H9 (cell line): ENCODE measurements around the gene IGSF3. TPM values are rescaled to one million over a fixed set of nuclear protein-coding genes. Genes with fewer than 3 reads are reported as not detected.

Experiments used
- DNase-seq: peaks from one replicate; pipeline ENCODE4 v3.0.0-alpha.2; 2017
- H2AFZ ChIP-seq: one replicate; pipeline ENCODE4 v1.6.1; 2013; ENCODE audit warnings: mild to moderate bottlenecking, low read length, control low read depth, moderate library complexity
- H2AK5ac ChIP-seq: 2 replicates; pipeline ENCODE4 v1.6.1; 2013; ENCODE audit warnings: low read length, control low read depth, mixed read lengths; ENCODE audit not compliant: insufficient read length
- H2BK120ac ChIP-seq: one replicate; pipeline ENCODE4 v1.6.1; 2013; ENCODE audit warnings: low read depth, mild to moderate bottlenecking, low read length, control low read depth, inconsistent platforms; ENCODE audit not compliant: poor library complexity, severe bottlenecking
- H2BK12ac ChIP-seq: 2 replicates; pipeline ENCODE4 v1.6.1; 2013; ENCODE audit warnings: low read length, control low read depth, mixed read lengths, low read depth; ENCODE audit not compliant: insufficient read length
- H2BK15ac ChIP-seq: 2 replicates; pipeline ENCODE4 v1.6.1; 2013; ENCODE audit warnings: low read depth, low read length, control low read depth
- H2BK20ac ChIP-seq: one replicate; pipeline ENCODE4 v1.6.1; 2013; ENCODE audit warnings: low read depth, mild to moderate bottlenecking, low read length, control low read depth, inconsistent platforms; ENCODE audit not compliant: poor library complexity, severe bottlenecking
- H2BK5ac ChIP-seq: 2 replicates; pipeline ENCODE4 v1.6.1; 2013; ENCODE audit warnings: low read length, control low read depth, mixed read lengths; ENCODE audit not compliant: insufficient read length
- H3K14ac ChIP-seq: 2 replicates; pipeline ENCODE4 v1.6.1; 2013; ENCODE audit warnings: low read length, control low read depth; ENCODE audit not compliant: insufficient read depth
- H3K18ac ChIP-seq: 2 replicates; pipeline ENCODE4 v1.6.1; 2013; ENCODE audit warnings: low read depth, mild to moderate bottlenecking, mixed read lengths, low read length, control low read depth; ENCODE audit not compliant: insufficient read length
- H3K23ac ChIP-seq: 2 replicates; pipeline ENCODE4 v1.6.1; 2013; ENCODE audit warnings: low read length, control low read depth, mixed read lengths, low read depth; ENCODE audit not compliant: insufficient read length
- H3K23me2 ChIP-seq: 2 replicates; pipeline ENCODE4 v1.6.1; 2013; ENCODE audit warnings: low read depth, mild to moderate bottlenecking, mixed read lengths, low read length, control low read depth; ENCODE audit not compliant: insufficient read length, poor library complexity, severe bottlenecking
- H3K27ac ChIP-seq: 2 replicates; pipeline ENCODE4 v1.5.1; 2013; ENCODE audit warnings: low read length, control low read depth, mixed read lengths, low read depth; ENCODE audit not compliant: insufficient read length
- H3K27me3 ChIP-seq: 2 replicates; pipeline ENCODE4 v1.6.1; 2013; ENCODE audit warnings: low read length, control low read depth, inconsistent platforms; ENCODE audit not compliant: insufficient read depth
- H3K4ac ChIP-seq: 2 replicates; pipeline ENCODE4 v1.6.1; 2013; ENCODE audit warnings: low read depth, mild to moderate bottlenecking, control low read depth, inconsistent platforms, low read length, moderate library complexity
- H3K4me1 ChIP-seq: 2 replicates; pipeline ENCODE4 v1.6.1; 2013; ENCODE audit warnings: low read length, control low read depth, inconsistent platforms; ENCODE audit not compliant: insufficient read depth
- H3K4me2 ChIP-seq: 2 replicates; pipeline ENCODE4 v1.6.1; 2013; ENCODE audit warnings: low read length, control low read depth, mixed read lengths; ENCODE audit not compliant: insufficient read length, insufficient read depth
- H3K56ac ChIP-seq: 2 replicates; pipeline ENCODE4 v1.6.1; 2013; ENCODE audit warnings: low read depth, mild to moderate bottlenecking, mixed read lengths, low read length, control low read depth; ENCODE audit not compliant: insufficient read length
- H3K79me1 ChIP-seq: 2 replicates; pipeline ENCODE4 v1.6.1; 2013; ENCODE audit warnings: low read depth, mild to moderate bottlenecking, moderate library complexity, low read length, control low read depth, inconsistent platforms; ENCODE audit not compliant: insufficient read depth, poor library complexity, severe bottlenecking
- H3K79me2 ChIP-seq: 2 replicates; pipeline ENCODE4 v1.6.1; 2013; ENCODE audit warnings: low read length, control low read depth, inconsistent platforms; ENCODE audit not compliant: insufficient read depth
- H3K9ac ChIP-seq: 2 replicates; pipeline ENCODE4 v1.6.1; 2013; ENCODE audit warnings: low read length, control low read depth, mixed read lengths; ENCODE audit not compliant: insufficient read length; ENCODE audit errors: extremely low read depth
- H3K9me3 ChIP-seq: one replicate; pipeline ENCODE4 v1.6.1; 2013; ENCODE audit warnings: low read depth, low read length, inconsistent platforms; ENCODE audit not compliant: control insufficient read depth
- H3T11ph ChIP-seq: one replicate; pipeline ENCODE4 v1.6.1; 2013; ENCODE audit warnings: mild to moderate bottlenecking, low read length, control low read depth, inconsistent platforms
- H4K20me1 ChIP-seq: one replicate; pipeline ENCODE4 v1.6.1; 2013; ENCODE audit not compliant: control insufficient read depth, insufficient read length, insufficient read depth
- H4K5ac ChIP-seq: 2 replicates; pipeline ENCODE4 v1.6.1; 2013; ENCODE audit warnings: low read depth, mild to moderate bottlenecking, mixed read lengths, low read length, control low read depth; ENCODE audit not compliant: insufficient read length
- H4K8ac ChIP-seq: replicated peaks from 2 replicates; pipeline ENCODE4 v1.6.1; 2013; ENCODE audit warnings: low read length, control low read depth, mixed read lengths, low read depth; ENCODE audit not compliant: insufficient read length
- H4K91ac ChIP-seq: 2 replicates; pipeline ENCODE4 v1.6.1; 2013; ENCODE audit warnings: low read depth, mild to moderate bottlenecking, moderate library complexity, mixed read lengths, low read length, control low read depth; ENCODE audit not compliant: insufficient read length
- H3K27ac Mint-ChIP-seq, 3 experiments: 2 replicates in 2 of 3; 3 replicates in 1 of 3; pipeline ENCODE4 v1.8.0; 2020 to 2021; ENCODE audit warnings: mixed read lengths in 3 of 3, mild to moderate bottlenecking in 1 of 3, moderate library complexity in 1 of 3
- H3K27me3 Mint-ChIP-seq: 2 replicates; pipeline ENCODE4 v1.8.0; 2021; ENCODE audit warnings: low read depth, mild to moderate bottlenecking, moderate library complexity, mixed read lengths
- H3K36me3 Mint-ChIP-seq, 3 experiments: 2 replicates in 2 of 3; 3 replicates in 1 of 3; pipeline ENCODE4 v1.8.0; 2020 to 2021; ENCODE audit warnings: low read depth in 3 of 3, mixed read lengths in 3 of 3; ENCODE audit not compliant: insufficient read depth in 1 of 3
- H3K4me1 Mint-ChIP-seq, 2 experiments: 2 replicates each; pipeline ENCODE4 v1.8.0; 2020; ENCODE audit warnings: mixed read lengths in 2 of 2
- H3K4me3 Mint-ChIP-seq, 2 experiments: 2 replicates in 1 of 2; 3 replicates in 1 of 2; pipeline ENCODE4 v1.8.0; 2020 to 2021; ENCODE audit warnings: mild to moderate bottlenecking in 2 of 2, mixed read lengths in 2 of 2, moderate library complexity in 1 of 2
- H3K9me3 Mint-ChIP-seq, 2 experiments: 2 replicates in 1 of 2; 3 replicates in 1 of 2; pipeline ENCODE4 v1.8.0; 2020; ENCODE audit warnings: mild to moderate bottlenecking in 2 of 2, mixed read lengths in 2 of 2, moderate library complexity in 1 of 2
- WGBS: extraction: QIAGEN DNeasy Blood & Tissue Kit; methylation state at CpG from one replicate; pipeline ENCODE4 v1.1.7; 2013; ENCODE audit warnings: missing lambda C conversion rate, low lambda C conversion rate, mixed read lengths; ENCODE audit not compliant: insufficient read length; ENCODE audit errors: extremely low coverage; 5-methylcytosine and 5-hydroxymethylcytosine counted together
- total RNA-seq: library from RNA; stranded (reverse); gene quantifications from 2 replicates; pipeline ENCODE4 v1.2.1, GENCODE V29; 2021
- TF ChIP-seq, protein P1 (sequence below): fragments of 200-600 bp; sonication (generic); conservative IDR thresholded peaks from 3 replicates; pipeline ENCODE4 v1.8.0; 2021; ENCODE audit warnings: antibody characterized with exemption, mild to moderate bottlenecking

The IGSF3 gene
- total RNA-seq, 1 experiment from 2014 or later, result 19.1 TPM

DNA sequence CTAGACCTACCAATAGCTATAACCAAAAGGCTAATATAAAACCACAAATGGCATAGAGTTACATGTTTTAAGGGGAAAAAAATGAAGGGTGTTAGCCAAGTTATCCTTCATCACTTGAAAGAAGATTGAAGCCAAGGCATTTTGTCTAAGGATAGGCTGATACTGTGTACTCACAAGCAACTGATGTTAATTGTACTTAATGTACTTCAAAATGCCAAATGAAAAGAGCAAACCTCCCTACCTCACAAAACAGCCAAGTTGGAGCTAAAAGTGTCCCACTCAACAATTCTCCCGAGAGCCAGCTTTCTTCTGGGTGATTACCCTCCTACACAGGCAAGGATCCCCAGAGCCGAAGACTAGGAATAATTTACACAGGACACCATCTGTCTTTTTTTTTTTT, 4.4 kb upstream of the IGSF3 start:
- Mint-ChIP-seq H3K36me3 (no peaks in the 10 kb centered on the region), H3K27me3 (peaks cover 27% of the 10 kb centered on the region), H3K4me3 (no peak overlapping the region), H3K27ac (no peak overlapping the region), H3K4me1 (peaks cover 7 to 16% of the 10 kb centered on the region in 2 experiments; a peak in 3 of 4 replicates), H3K9me3 (no peaks in the 10 kb centered on the region)
- Histone ChIP-seq H4K5ac (no peak overlapping the region), H3K9ac (no peak overlapping the region), H2BK120ac (no peak overlapping the region), H2AK5ac (no peak overlapping the region), H4K8ac (no peak overlapping the region), H3K56ac (no peak overlapping the region), H3K27ac (no peak overlapping the region), H3K18ac (no peak overlapping the region), H3K4me1 (no peaks in the 10 kb centered on the region), H4K91ac (no peak overlapping the region), H4K20me1 (no peaks in the 10 kb centered on the region), H3K9me3 (no peaks in the 10 kb centered on the region), H3T11ph (no peak overlapping the region), H2BK15ac (no peak overlapping the region), H3K79me2 (no peaks in the 10 kb centered on the region), H2AFZ (no peak overlapping the region), H3K14ac (no peak overlapping the region), H3K4ac (no peak overlapping the region), H3K27me3 (no peaks in the 10 kb centered on the region; the same call in 1 of the 2 replicates), H2BK5ac (no peak overlapping the region), H2BK12ac (no peak overlapping the region), H3K4me2 (no peak overlapping the region), H3K23me2 (peaks cover 2% of the 10 kb centered on the region), H2BK20ac (no peak overlapping the region), H3K79me1 (no peaks in the 10 kb centered on the region), H3K23ac (no peak overlapping the region)
- no peak for DNase-seq
- no CpG with 5 or more reads among the region's 2 CpGs for whole genome bisulfite sequencing
- TF ChIP-seq, protein P1, sequence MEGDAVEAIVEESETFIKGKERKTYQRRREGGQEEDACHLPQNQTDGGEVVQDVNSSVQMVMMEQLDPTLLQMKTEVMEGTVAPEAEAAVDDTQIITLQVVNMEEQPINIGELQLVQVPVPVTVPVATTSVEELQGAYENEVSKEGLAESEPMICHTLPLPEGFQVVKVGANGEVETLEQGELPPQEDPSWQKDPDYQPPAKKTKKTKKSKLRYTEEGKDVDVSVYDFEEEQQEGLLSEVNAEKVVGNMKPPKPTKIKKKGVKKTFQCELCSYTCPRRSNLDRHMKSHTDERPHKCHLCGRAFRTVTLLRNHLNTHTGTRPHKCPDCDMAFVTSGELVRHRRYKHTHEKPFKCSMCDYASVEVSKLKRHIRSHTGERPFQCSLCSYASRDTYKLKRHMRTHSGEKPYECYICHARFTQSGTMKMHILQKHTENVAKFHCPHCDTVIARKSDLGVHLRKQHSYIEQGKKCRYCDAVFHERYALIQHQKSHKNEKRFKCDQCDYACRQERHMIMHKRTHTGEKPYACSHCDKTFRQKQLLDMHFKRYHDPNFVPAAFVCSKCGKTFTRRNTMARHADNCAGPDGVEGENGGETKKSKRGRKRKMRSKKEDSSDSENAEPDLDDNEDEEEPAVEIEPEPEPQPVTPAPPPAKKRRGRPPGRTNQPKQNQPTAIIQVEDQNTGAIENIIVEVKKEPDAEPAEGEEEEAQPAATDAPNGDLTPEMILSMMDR, result no peak
